Measurements from ENCODE around the gene TMEM238. TPM values are rescaled to one million over a fixed set of nuclear protein-coding genes. Genes with fewer than 3 reads are reported as not detected.

TMEM238 gene
- total RNA-seq, 1 donor from 2014 or later = 8.1 TPM

GRCh38 chr19:55366790-55367189, 17.3 kb downstream of the TMEM238 start:
- Mint-ChIP-seq H3K4me1 (ENCODE audit: unreplicated experiment) (peaks cover 7% of the 10 kb centered on the region), H3K4me3 (no peak overlapping the region), H3K27ac (no peak overlapping the region), H3K9me3 (no peaks in the 10 kb centered on the region), H3K27me3 (peaks cover 43% of the 10 kb centered on the region), H3K36me3 (no peaks in the 10 kb centered on the region)
- no peak for TF ChIP-seq CTCF (conservative IDR thresholded peaks at IDR 0.05)
- DNase-seq (ENCODE audit: extremely low spot score, unreplicated experiment) = no peak

- peaks cover 35% of the 10 kb centered on the region for H3K27me3 Mint-ChIP-seq
- DNase-seq (ENCODE audit: extremely low spot score, unreplicated experiment) = no peak
- no peaks in the 10 kb centered on the region for H3K9me3 Mint-ChIP-seq
- no peak overlapping the region for H3K27ac Mint-ChIP-seq
- no peak for TF ChIP-seq CTCF (conservative IDR thresholded peaks at IDR 0.05)
- peaks cover 6% of the 10 kb centered on the region for H3K4me1 Mint-ChIP-seq (ENCODE audit: unreplicated experiment)
- H3K36me3 Mint-ChIP-seq = no peaks in the 10 kb centered on the region
- H3K4me3 Mint-ChIP-seq = no peak overlapping the region
These were observed 18.1 kb downstream of the TMEM238 start for GRCh38 chr19:55365964-55366363.

GRCh38 chr19:55365245-55365644, 18.8 kb downstream of the TMEM238 start:
- no peak overlapping the region for H3K4me3 Mint-ChIP-seq
- no peaks in the 10 kb centered on the region for H3K9me3 Mint-ChIP-seq
- no peaks in the 10 kb centered on the region for H3K36me3 Mint-ChIP-seq
- H3K27ac Mint-ChIP-seq = no peak overlapping the region
- TF ChIP-seq CTCF (conservative IDR thresholded peaks at IDR 0.05) = no peak
- no peak for DNase-seq (ENCODE audit: extremely low spot score, unreplicated experiment)
- H3K4me1 Mint-ChIP-seq (ENCODE audit: unreplicated experiment) = no peaks in the 10 kb centered on the region
- H3K27me3 Mint-ChIP-seq = peaks cover 29% of the 10 kb centered on the region

GRCh38 chr19:55362990-55363716, 20.9 kb downstream of the TMEM238 start, which contains the start of gene GARIN5B:
GARIN5B (minus strand) TSS chr19:55363260; CDS start chr19:55363066, 194 bp downstream.
- no peaks in the 10 kb centered on the region for H3K4me1 Mint-ChIP-seq (ENCODE audit: unreplicated experiment)
- TF ChIP-seq CTCF (conservative IDR thresholded peaks at IDR 0.05) = no peak
- H3K4me3 Mint-ChIP-seq = no peak within 1 kb of the TSS
- H3K36me3 Mint-ChIP-seq = no peaks in the 10 kb centered on the region
- peaks cover 17% of the 10 kb centered on the region for H3K27me3 Mint-ChIP-seq
- no peak for DNase-seq (ENCODE audit: extremely low spot score, unreplicated experiment)
- H3K27ac Mint-ChIP-seq = no peak within 1 kb of the TSS
- H3K9me3 Mint-ChIP-seq = no peaks in the 10 kb centered on the region

- TF ChIP-seq CTCF (conservative IDR thresholded peaks at IDR 0.05) = no peak
- Mint-ChIP-seq H3K4me1 (ENCODE audit: unreplicated experiment) (peaks cover 1% of the 10 kb centered on the region), H3K36me3 (no peaks in the 10 kb centered on the region), H3K27ac (no peak overlapping the region), H3K27me3 (peaks cover 20% of the 10 kb centered on the region), H3K4me3 (no peak overlapping the region), H3K9me3 (no peaks in the 10 kb centered on the region)
- no peak for DNase-seq (ENCODE audit: extremely low spot score, unreplicated experiment)
These were observed 21.7 kb downstream of the TMEM238 start for GRCh38 chr19:55362174-55362989.
